Muscle of back (tissue), 11 donors: ENCODE results near the gene TOGARAM2. TPM values are rescaled to one million over a fixed set of nuclear protein-coding genes. Genes with fewer than 3 reads are reported as not detected.
"Not testable (repeated sequence)": the region's sequence is repeated elsewhere in the genome, so short reads cannot be mapped to it uniquely, and the experiment has no call there.

ENCODE experiments used
- DNase-seq, 3 donors: peaks; one replicate each; pipeline versions ENCODE4 v3.0.0 to v3.0.0-alpha.2; 2013
- polyA plus RNA-seq, 10 donors: library from polyadenylated mRNA; unstranded; fragments of 120-200 nt; gene quantifications; one replicate each; pipeline ENCODE4 v1.2.1, GENCODE V29; 2013; ENCODE audit not compliant: insufficient read length in 10 of 10

Gene TOGARAM2
- polyA plus RNA-seq, 10 donors, result 0.15 to 2.4 (median 1.1) TPM

GRCh38 chr2:29072251-29072650 lies 91.2 kb downstream of the TOGARAM2 start:
- no peak for DNase-seq

DNA sequence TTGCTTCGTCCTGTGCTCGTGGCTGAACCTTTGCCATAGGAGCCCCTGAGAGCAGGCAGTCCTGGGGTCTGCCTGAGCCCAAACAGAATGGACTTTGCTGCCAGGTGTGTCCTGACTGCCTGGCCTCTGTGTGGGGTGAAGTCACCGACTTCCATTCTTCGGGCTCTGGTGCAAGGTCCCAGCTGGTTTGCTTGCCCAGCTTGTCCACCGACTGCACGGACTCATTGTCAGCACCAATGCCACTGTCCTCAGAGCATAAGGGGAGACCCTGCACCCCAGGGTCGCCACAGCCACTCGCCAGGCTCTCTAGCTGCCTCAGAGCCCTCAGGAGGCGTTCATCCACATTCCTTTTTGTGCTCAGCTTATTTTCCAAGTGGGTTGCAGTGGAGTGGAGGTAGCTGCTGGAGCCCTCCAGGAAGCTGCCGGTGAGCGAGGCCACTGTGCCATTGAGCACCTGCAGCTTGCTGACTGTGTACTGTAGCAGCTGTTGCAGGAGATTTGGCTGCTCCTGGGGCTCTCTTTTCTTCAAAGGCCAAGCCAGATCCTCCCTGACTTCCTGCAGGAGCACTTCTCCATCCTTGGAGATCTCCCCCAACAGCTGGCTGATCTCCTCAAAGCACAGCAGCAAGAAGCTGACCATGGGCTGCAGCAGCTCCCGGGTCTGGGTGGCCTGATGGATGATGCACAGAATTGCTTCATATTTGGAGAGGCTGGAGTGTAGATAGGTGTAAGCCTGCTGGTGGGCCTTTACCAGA lies 92.0 kb downstream of the TOGARAM2 start:
- no peak for DNase-seq

- no peak for DNase-seq
Measured at GRCh38 chr2:29073933-29074332, 92.8 kb downstream of the TOGARAM2 start.

- DNase-seq, result no peak
Measured at GRCh38 chr2:29074411-29074810, 93.3 kb downstream of the TOGARAM2 start, which contains the start of gene PCARE. TSS of gene PCARE (minus strand) at chr2:29074523. CDS start at chr2:29074261, 262 bp downstream.

DNA sequence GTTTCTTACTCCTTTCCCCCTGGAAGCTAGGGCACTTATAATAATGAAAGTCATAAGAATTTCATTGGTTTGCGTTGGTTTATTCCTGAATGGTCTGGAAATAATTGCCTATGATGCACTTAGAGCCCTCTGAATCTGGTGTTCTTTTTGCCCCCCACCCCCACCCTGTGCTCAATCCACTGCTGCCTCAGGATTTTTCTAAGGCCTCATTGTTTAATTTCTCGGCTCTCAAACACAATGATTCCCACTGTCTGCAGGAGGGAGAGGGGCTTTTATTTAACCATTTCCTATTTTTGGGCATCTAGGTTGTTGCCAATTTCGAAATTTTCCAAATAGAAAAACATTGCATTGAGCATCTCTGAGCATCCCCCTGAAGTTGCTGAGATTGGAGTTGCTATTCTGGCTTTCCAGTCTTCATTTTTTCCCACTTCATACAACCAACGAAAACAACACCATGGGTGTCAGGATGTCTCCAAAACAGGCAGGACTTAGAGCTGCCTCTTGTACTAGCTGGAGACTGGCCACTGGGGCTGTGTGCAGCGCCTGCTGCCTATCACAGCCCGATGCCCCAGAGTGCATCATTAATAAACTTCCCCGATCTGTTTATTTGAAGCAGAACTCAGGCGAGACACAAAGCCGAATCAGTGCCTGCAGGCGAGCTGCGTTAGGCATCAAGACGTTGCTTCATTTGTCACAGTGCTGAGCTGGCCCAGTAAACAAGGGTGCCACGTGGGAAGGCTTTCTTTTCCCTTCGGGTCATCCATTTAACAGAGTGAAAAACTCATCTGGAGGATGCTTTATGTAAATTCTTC lies 95.0 kb downstream of the TOGARAM2 start:
- DNase-seq, result no peak

- DNase-seq, result no peak
Measured at GRCh38 chr2:29079887-29080286, 98.8 kb downstream of the TOGARAM2 start.

DNA sequence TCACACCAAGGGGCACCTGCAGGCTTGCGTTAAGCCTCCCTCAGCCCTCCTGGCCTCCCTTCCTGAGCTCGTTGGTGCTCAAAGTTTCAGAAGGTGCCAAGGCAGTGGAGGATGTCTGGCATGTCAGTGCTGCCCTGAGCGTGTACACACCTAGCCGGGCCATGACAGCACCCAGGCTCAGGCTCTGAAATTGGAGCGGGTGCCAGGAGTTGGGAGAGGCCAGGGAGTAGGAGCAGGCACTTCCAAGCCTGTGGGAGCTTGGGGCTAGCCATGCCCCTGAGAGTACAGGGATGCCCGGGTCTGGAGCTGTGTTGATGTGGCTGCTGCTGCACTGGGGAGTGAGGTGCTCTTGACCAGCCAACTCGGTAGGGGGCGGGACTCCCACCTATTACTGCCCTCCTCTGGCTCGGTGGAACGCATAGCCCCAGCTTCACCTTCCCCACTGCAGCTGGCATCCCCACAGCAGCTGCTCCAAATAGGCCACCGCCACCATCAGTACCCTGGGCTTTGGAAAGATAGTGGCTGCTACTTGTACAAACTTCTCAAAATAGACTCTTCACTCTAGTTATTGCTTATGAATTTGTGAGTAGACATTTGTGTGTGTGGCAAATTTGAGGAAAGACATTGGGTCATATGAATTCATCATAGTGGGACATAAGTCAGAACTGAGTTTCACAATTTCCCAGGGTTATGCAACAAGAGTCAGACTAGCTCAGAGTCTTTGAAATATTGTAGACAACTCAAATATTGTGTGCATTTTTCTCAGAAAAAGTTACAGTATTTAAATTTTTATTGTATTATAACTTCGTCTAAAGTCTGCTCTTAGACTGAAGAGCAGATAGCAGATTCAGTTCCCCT lies 100.0 kb downstream of the TOGARAM2 start:
- DNase-seq, result no peak

DNA sequence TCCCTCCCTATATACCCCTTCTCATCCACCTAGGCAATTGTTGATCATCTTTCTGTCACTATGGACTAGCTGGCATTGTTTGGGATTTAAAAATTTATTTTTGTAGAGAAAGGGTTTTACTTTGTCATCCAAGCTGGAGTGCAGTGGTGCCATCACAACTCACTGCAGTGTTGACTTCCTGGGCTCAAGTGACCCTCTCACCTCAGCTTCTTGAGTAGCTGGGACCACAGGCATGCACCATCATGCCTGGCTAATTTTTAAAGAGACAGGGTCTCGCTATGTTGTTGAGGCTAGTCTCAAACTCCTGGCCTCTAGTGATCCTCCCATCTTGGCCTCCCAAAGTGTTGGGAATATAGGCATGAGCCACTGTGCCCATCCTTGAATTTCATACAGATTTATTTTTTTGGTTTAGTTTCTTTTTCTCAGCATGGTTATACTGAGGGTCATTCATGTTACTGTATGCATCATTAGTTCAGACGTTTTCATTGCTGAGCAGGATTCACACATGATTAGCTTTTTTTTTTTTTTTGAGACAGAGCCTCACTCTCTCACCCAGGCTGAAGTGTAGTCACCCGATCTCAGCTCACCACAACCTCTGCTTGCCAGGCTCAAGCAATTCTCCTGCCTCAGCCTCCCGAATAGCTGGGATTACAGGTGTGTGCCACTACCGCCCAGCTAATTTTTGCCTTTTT lies 101.9 kb downstream of the TOGARAM2 start:
- DNase-seq, result no peak

GRCh38 chr2:29084554-29084953 lies 103.5 kb downstream of the TOGARAM2 start:
- no peak for DNase-seq

GRCh38 chr2:29090311-29090710 lies 109.2 kb downstream of the TOGARAM2 start:
- not testable (repeated sequence) for DNase-seq

DNA sequence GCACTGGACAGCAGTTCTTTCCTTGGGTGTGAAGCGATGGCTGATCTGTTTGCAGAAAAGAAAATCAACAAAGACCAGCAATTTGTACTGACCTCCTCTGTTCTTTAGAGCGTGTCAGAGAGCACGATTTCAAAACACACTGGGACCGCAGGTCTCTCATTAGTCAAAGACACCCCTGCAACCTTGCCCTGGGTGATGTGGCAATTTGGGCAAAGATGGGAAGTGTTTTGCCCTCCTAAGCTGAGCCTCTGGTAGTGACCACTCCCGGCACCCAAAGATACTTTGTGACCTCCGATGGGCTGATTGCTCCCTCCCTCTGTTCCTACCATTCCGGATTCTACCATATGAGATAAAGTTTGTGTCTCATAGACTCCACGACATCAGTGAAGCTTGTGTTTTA lies 115.9 kb downstream of the TOGARAM2 start:
- no peak for DNase-seq

DNA sequence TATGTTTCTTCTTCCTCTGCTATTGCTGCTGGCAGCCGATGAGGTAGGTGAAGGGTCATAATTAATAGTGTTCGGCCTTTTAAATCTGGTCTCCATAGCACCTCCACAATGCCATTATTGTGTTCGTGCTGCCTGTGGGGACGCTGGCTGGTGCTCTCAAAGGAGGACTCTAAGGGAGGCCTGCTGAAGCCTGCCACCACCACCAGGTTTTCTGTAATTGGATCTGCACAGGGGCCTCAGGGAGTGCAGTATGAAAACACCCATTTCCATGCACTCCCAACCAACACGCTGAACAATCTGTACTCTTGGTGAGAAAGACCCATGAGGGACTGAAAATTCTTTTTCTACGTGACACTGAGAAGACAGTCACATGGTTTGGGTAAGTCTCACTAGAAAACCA lies 116.5 kb downstream of the TOGARAM2 start:
- DNase-seq, result no peak

DNA sequence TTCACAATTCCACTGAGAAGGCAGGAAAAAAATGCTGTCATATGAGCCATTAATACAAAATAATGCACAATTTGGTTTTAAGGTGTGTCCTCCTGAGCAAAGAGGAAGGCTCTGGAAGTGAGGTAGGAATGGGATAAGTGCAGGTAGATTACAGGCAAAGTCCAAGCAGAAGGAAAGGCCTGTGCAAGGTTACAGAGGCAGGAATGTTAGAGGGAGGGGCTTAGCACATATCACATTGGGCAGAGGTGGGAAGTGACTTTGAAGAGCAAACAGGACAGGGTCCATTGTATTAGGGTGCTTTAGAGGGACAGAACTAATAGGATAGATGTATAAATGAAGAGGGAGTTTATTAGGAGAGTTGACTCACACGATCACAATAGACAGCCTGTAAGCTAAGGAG lies 119.5 kb downstream of the TOGARAM2 start:
- no peak for DNase-seq

Other genes starting within 250 kb of the TOGARAM2 start
- gene PPP1CB, start 229.5 kb upstream of the TOGARAM2 start, polyA plus RNA-seq, result 100 to 1,000 TPM; 140 to 236 (median 187) TPM
- gene SPDYA, start 170.5 kb upstream of the TOGARAM2 start, polyA plus RNA-seq, result 1 to 10 TPM in 2 of 10 donors, under 1 TPM in 8; 0.63 to 3.5 (median 0.87) TPM
- 10 to 100 TPM in 9 of 10 donors, 1 to 10 TPM in 1; 9.4 to 16.7 (median 13.3) TPM for gene TRMT61B, start 111.0 kb upstream of the TOGARAM2 start, polyA plus RNA-seq
- gene WDR43, start 86.6 kb upstream of the TOGARAM2 start, polyA plus RNA-seq, result 10 to 100 TPM; 26.4 to 39.0 (median 32.1) TPM
- gene PCARE, start 93.2 kb downstream of the TOGARAM2 start, polyA plus RNA-seq, result under 1 TPM; 0.06 to 0.50 (median 0.21) TPM
- gene CLIP4, start 134.1 kb downstream of the TOGARAM2 start, polyA plus RNA-seq, result 10 to 100 TPM; 11.6 to 25.6 (median 16.5) TPM